ENCODE data around the gene EML4. TPM values are rescaled to one million over a fixed set of nuclear protein-coding genes. Genes with fewer than 3 reads are reported as not detected.
"Not testable (repeated sequence)": the region's sequence is repeated elsewhere in the genome, so short reads cannot be mapped to it uniquely, and the experiment has no call there.

Gene EML4
- total RNA-seq, 3 donors from 2014 or later, result 19.4 to 68.5 (median 36.7) TPM

GRCh38 chr2:42127425-42128424, 41.4 kb upstream of the EML4 start:
- no peak for DNase-seq (ENCODE audit: low spot score in 2 of 2)
- intact Hi-C loops (cut with DNase I; ENCODE audit: low total_unique reads), result no loop called here
- Histone ChIP-seq H3K27ac (peak overlapping the region; percentile 64 to 81), H3K36me3 (no peaks in the 10 kb centered on the region), H3K27me3 (no peaks in the 10 kb centered on the region), H3K9me3 (no peaks in the 10 kb centered on the region), H3K4me1 (peaks cover 11 to 16% of the 10 kb centered on the region in 2 donors), H3K4me3 (peak overlapping the region in 2 of 3 donors; percentile 31 to 34)
- TF ChIP-seq POLR2A (IDR thresholded peaks at IDR 0.05) (no peak), CTCF (IDR thresholded peaks at IDR 0.05) (no peak)

GRCh38 chr2:42128721-42129486, 40.2 kb upstream of the EML4 start:
- Histone ChIP-seq H3K4me1 (peaks cover 15 to 16% of the 10 kb centered on the region in 2 donors), H3K9me3 (no peaks in the 10 kb centered on the region), H3K27ac (peak overlapping the region; percentile 64 to 81), H3K27me3 (no peaks in the 10 kb centered on the region), H3K36me3 (no peaks in the 10 kb centered on the region), H3K4me3 (no peak overlapping the region)
- intact Hi-C loops (cut with DNase I; ENCODE audit: low total_unique reads), result no loop called here
- no peak for DNase-seq (ENCODE audit: low spot score in 2 of 2)
- TF ChIP-seq POLR2A (IDR thresholded peaks at IDR 0.05) (no peak), CTCF (IDR thresholded peaks at IDR 0.05) (no peak), POLR2AphosphoS5 (IDR thresholded peaks at IDR 0.05) (peak in 1 of 3 donors; percentile 24)

- Histone ChIP-seq H3K27ac (peak overlapping the region; percentile 64 to 81), H3K9me3 (no peaks in the 10 kb centered on the region), H3K36me3 (no peaks in the 10 kb centered on the region), H3K4me3 (no peak overlapping the region), H3K4me1 (peaks cover 15 to 16% of the 10 kb centered on the region in 2 donors), H3K27me3 (no peaks in the 10 kb centered on the region)
- TF ChIP-seq POLR2A (IDR thresholded peaks at IDR 0.05) (no peak), CTCF (IDR thresholded peaks at IDR 0.05) (no peak), POLR2AphosphoS5 (IDR thresholded peaks at IDR 0.05) (no peak)
- DNase-seq (ENCODE audit: low spot score in 2 of 2), result no peak
- intact Hi-C loops (cut with DNase I; ENCODE audit: low total_unique reads), result no loop called here
These were observed 39.7 kb upstream of the EML4 start for GRCh38 chr2:42129487-42129852.

GRCh38 chr2:42129947-42130346, 39.2 kb upstream of the EML4 start:
- intact Hi-C loops (cut with DNase I; ENCODE audit: low total_unique reads), result no loop called here
- no peaks in the 10 kb centered on the region for H3K27me3 ChIP-seq
- no peaks in the 10 kb centered on the region for H3K36me3 ChIP-seq
- DNase-seq (ENCODE audit: low spot score in 2 of 2), result no peak
- TF ChIP-seq CTCF (IDR thresholded peaks at IDR 0.05) (no peak), POLR2A (IDR thresholded peaks at IDR 0.05) (no peak), POLR2AphosphoS5 (IDR thresholded peaks at IDR 0.05) (no peak)
- H3K9me3 ChIP-seq, result no peaks in the 10 kb centered on the region
- H3K4me1 ChIP-seq, result peaks cover 15 to 16% of the 10 kb centered on the region in 2 donors
- peak overlapping the region; percentile 64 to 81 for H3K27ac ChIP-seq
- no peak overlapping the region for H3K4me3 ChIP-seq

- H3K36me3 ChIP-seq; DNase-seq (ENCODE audit: low spot score in 2 of 2); H3K27me3 ChIP-seq; intact Hi-C loops (cut with DNase I; ENCODE audit: low total_unique reads); H3K4me3 ChIP-seq; H3K9me3 ChIP-seq; H3K27ac ChIP-seq: not testable (repeated sequence)
- peaks cover 15 to 16% of the 10 kb centered on the region in 2 donors for H3K4me1 ChIP-seq
These were observed 38.3 kb upstream of the EML4 start for GRCh38 chr2:42130858-42131257.
